Trophoblast cell (in vitro differentiated cells and primary cell): ENCODE results near the gene CFAP90.

Experiments used
- DNase-seq, 2 donors: peaks; one replicate each; pipeline ENCODE4 v3.0.0-alpha.2; 2016
- H2AFZ ChIP-seq: 2 replicates; pipeline ENCODE4 v1.6.1; 2013; ENCODE audit warnings: low read length, moderate library complexity, mild to moderate bottlenecking; ENCODE audit not compliant: insufficient read depth, poor library complexity
- H2AK5ac ChIP-seq: 2 replicates; pipeline ENCODE4 v1.6.1; 2013; ENCODE audit warnings: mild to moderate bottlenecking, low read length
- H2BK120ac ChIP-seq: 2 replicates; pipeline ENCODE4 v1.6.1; 2013; ENCODE audit warnings: low read length, mild to moderate bottlenecking, moderate library complexity; ENCODE audit not compliant: insufficient read depth, poor library complexity
- H2BK12ac ChIP-seq: 2 replicates; pipeline ENCODE4 v1.6.1; 2013; ENCODE audit warnings: mild to moderate bottlenecking, low read length, moderate library complexity
- H2BK5ac ChIP-seq: 2 replicates; pipeline ENCODE4 v1.6.1; 2013; ENCODE audit warnings: low read length, low read depth, moderate library complexity, mild to moderate bottlenecking; ENCODE audit not compliant: poor library complexity
- H3K14ac ChIP-seq: 2 replicates; pipeline ENCODE4 v1.6.1; 2013; ENCODE audit warnings: mild to moderate bottlenecking, low read length
- H3K18ac ChIP-seq: 2 replicates; pipeline ENCODE4 v1.6.1; 2013; ENCODE audit warnings: mild to moderate bottlenecking, low read length
- H3K23ac ChIP-seq: 2 replicates; pipeline ENCODE4 v1.6.1; 2013; ENCODE audit warnings: low read length
- H3K27ac ChIP-seq: 2 replicates; pipeline ENCODE4 v1.5.1; 2013; ENCODE audit warnings: low read depth, mild to moderate bottlenecking, inconsistent platforms, low read length, moderate library complexity
- H3K27me3 ChIP-seq: 2 replicates; pipeline ENCODE4 v1.6.1; 2013; ENCODE audit warnings: inconsistent platforms, mild to moderate bottlenecking, low read length, moderate library complexity; ENCODE audit not compliant: insufficient read depth
- H3K36me3 ChIP-seq, 2 experiments: 1 replicate in 1 of 2; 2 replicates in 1 of 2; pipeline ENCODE4 v1.6.1; 2013; ENCODE audit warnings: low read length in 2 of 2, mild to moderate bottlenecking in 2 of 2, moderate library complexity in 1 of 2; ENCODE audit not compliant: insufficient read depth in 2 of 2, control insufficient read depth in 1 of 2
- H3K4ac ChIP-seq: 2 replicates; pipeline ENCODE4 v1.6.1; 2013; ENCODE audit warnings: low read depth, mild to moderate bottlenecking, low read length, moderate library complexity
- H3K4me1 ChIP-seq, 2 experiments: 1 replicate in 1 of 2; 2 replicates in 1 of 2; pipeline ENCODE4 v1.6.1; 2013; ENCODE audit warnings: low read length in 2 of 2, mild to moderate bottlenecking in 2 of 2, moderate library complexity in 1 of 2; ENCODE audit not compliant: insufficient read depth in 2 of 2, control insufficient read depth in 1 of 2
- H3K4me2 ChIP-seq: 2 replicates; pipeline ENCODE4 v1.6.1; 2013; ENCODE audit warnings: inconsistent platforms, mild to moderate bottlenecking, low read length, moderate library complexity
- H3K4me3 ChIP-seq: 2 replicates; pipeline ENCODE4 v1.5.1; 2013; ENCODE audit warnings: mild to moderate bottlenecking, low read depth, low read length, inconsistent platforms
- H3K79me1 ChIP-seq: one replicate; pipeline ENCODE4 v1.6.1; 2013; ENCODE audit warnings: low read length
- H3K79me2 ChIP-seq: 2 replicates; pipeline ENCODE4 v1.6.1; 2013; ENCODE audit warnings: low read length, mild to moderate bottlenecking; ENCODE audit not compliant: control insufficient read depth, insufficient read depth, poor library complexity
- H3K9ac ChIP-seq: 2 replicates; pipeline ENCODE4 v1.6.1; 2013; ENCODE audit warnings: mild to moderate bottlenecking, low read length
- H3K9me3 ChIP-seq: 2 replicates; pipeline ENCODE4 v1.6.1; 2013; ENCODE audit warnings: low read depth, mild to moderate bottlenecking, control low read depth, inconsistent platforms, low read length; ENCODE audit not compliant: insufficient read depth
- H4K12ac ChIP-seq: 2 replicates; pipeline ENCODE4 v1.6.1; 2013; ENCODE audit warnings: low read depth, mild to moderate bottlenecking, low read length, moderate library complexity
- H4K8ac ChIP-seq: 2 replicates; pipeline ENCODE4 v1.6.1; 2013; ENCODE audit warnings: low read depth, mild to moderate bottlenecking, low read length, moderate library complexity
- H4K91ac ChIP-seq: one replicate; pipeline ENCODE4 v1.6.1; 2013; ENCODE audit warnings: low read depth, mild to moderate bottlenecking, low read length, moderate library complexity
- WGBS: extraction: QIAGEN DNeasy Blood & Tissue Kit; methylation state at CpG from one replicate; pipeline ENCODE4 v1.1.7; 2013; ENCODE audit warnings: missing lambda C conversion rate; ENCODE audit not compliant: insufficient read length, insufficient coverage; ENCODE audit errors: extremely low coverage; 5-methylcytosine and 5-hydroxymethylcytosine counted together

Gene CFAP90

GRCh38 chr5:7852542-7852941 is 1.6 kb upstream of the CFAP90 start:
- Histone ChIP-seq H2AK5ac (no peak overlapping the region), H3K79me2 (no peaks in the 10 kb centered on the region), H2BK5ac (no peak overlapping the region), H3K79me1 (peaks cover 3% of the 10 kb centered on the region), H3K4ac (no peak overlapping the region), H3K14ac (no peak overlapping the region), H4K12ac (no peak overlapping the region), H3K4me1 (peaks cover 4 to 14% of the 10 kb centered on the region in 2 experiments), H4K8ac (no peak overlapping the region), H3K9ac (no peak overlapping the region), H3K27ac (no peak overlapping the region), H3K27me3 (no peaks in the 10 kb centered on the region), H3K4me2 (no peak overlapping the region), H2BK12ac (no peak overlapping the region), H3K36me3 (no peaks in the 10 kb centered on the region), H2BK120ac (no peak overlapping the region), H2AFZ (no peak overlapping the region), H3K4me3 (no peak overlapping the region), H3K9me3 (peaks cover 5% of the 10 kb centered on the region), H3K18ac (no peak overlapping the region), H4K91ac (no peak overlapping the region), H3K23ac (no peak overlapping the region)
- WGBS = no CpG with 5 or more reads among the region's 1 CpG
- DNase-seq = peak in 1 of 2 donors; percentile 4

GRCh38 chr5:7851617-7852289 is 820 bp upstream of the CFAP90 start:
- Histone ChIP-seq H3K79me2 (no peaks in the 10 kb centered on the region), H3K27ac (no peak overlapping the region), H3K9me3 (peaks cover 5% of the 10 kb centered on the region), H2BK5ac (no peak overlapping the region), H3K4me3 (no peak overlapping the region), H3K4me1 (peaks cover 4 to 14% of the 10 kb centered on the region in 2 experiments), H2BK120ac (no peak overlapping the region), H3K4ac (no peak overlapping the region), H4K12ac (no peak overlapping the region), H2BK12ac (no peak overlapping the region), H3K4me2 (no peak overlapping the region), H4K91ac (no peak overlapping the region), H4K8ac (no peak overlapping the region), H3K79me1 (peaks cover 3% of the 10 kb centered on the region), H3K9ac (no peak overlapping the region), H2AK5ac (no peak overlapping the region), H3K23ac (no peak overlapping the region), H3K14ac (no peak overlapping the region), H3K18ac (no peak overlapping the region), H3K27me3 (no peaks in the 10 kb centered on the region), H2AFZ (no peak overlapping the region), H3K36me3 (no peaks in the 10 kb centered on the region)
- peak; percentile 78 to 88 for DNase-seq
- WGBS = no CpG with 5 or more reads among the region's 8 CpGs

- Histone ChIP-seq H3K27me3 (no peaks in the 10 kb centered on the region), H3K9me3 (peaks cover 5% of the 10 kb centered on the region), H3K4me2 (peak overlapping the region; percentile 67), H3K18ac (no peak overlapping the region), H2BK120ac (no peak overlapping the region), H3K36me3 (no peaks in the 10 kb centered on the region), H3K23ac (no peak overlapping the region), H3K79me1 (peaks cover 3% of the 10 kb centered on the region), H3K4me3 (peak overlapping the region; percentile 90), H3K27ac (no peak overlapping the region), H3K14ac (no peak overlapping the region), H2AFZ (peak overlapping the region; percentile 80), H4K8ac (peak overlapping the region; percentile 13), H3K4ac (no peak overlapping the region), H2BK12ac (no peak overlapping the region), H4K91ac (no peak overlapping the region), H3K9ac (no peak overlapping the region), H2BK5ac (no peak overlapping the region), H4K12ac (no peak overlapping the region), H3K79me2 (no peaks in the 10 kb centered on the region), H2AK5ac (no peak overlapping the region), H3K4me1 (peaks cover 4 to 14% of the 10 kb centered on the region in 2 experiments)
- no peak for DNase-seq
- no CpG with 5 or more reads among the region's 16 CpGs for WGBS
These were observed 283 bp upstream of the CFAP90 start for GRCh38 chr5:7851240-7851592.

- Histone ChIP-seq H2AFZ (peak overlapping the region; percentile 72), H2BK5ac (no peak overlapping the region), H3K9ac (no peak overlapping the region), H3K4ac (no peak overlapping the region), H3K4me2 (peak overlapping the region; percentile 73), H2BK120ac (no peak overlapping the region), H3K18ac (no peak overlapping the region), H4K8ac (no peak overlapping the region), H3K4me1 (peaks cover 4 to 14% of the 10 kb centered on the region in 2 experiments), H3K27ac (no peak overlapping the region), H3K23ac (no peak overlapping the region), H2BK12ac (no peak overlapping the region), H3K14ac (peak overlapping the region; percentile 48), H4K91ac (no peak overlapping the region), H3K27me3 (no peaks in the 10 kb centered on the region), H4K12ac (no peak overlapping the region), H3K79me1 (peaks cover 3% of the 10 kb centered on the region), H3K4me3 (peak overlapping the region; percentile 75), H3K9me3 (peaks cover 5% of the 10 kb centered on the region), H2AK5ac (no peak overlapping the region), H3K36me3 (no peaks in the 10 kb centered on the region), H3K79me2 (no peaks in the 10 kb centered on the region)
- peak in 1 of 2 donors; percentile 37 for DNase-seq
- WGBS = no CpG with 5 or more reads among the region's 44 CpGs
These were observed 1.1 kb downstream of the CFAP90 start for GRCh38 chr5:7849681-7850394.
